Measurements from ENCODE around the gene CHRM2. TPM values are rescaled to one million over a fixed set of nuclear protein-coding genes. Genes with fewer than 3 reads are reported as not detected.

Gene CHRM2
- total and polyA plus RNA-seq, 8 donors, result 0.56 to 0.98 (median 0.71) TPM

DNA sequence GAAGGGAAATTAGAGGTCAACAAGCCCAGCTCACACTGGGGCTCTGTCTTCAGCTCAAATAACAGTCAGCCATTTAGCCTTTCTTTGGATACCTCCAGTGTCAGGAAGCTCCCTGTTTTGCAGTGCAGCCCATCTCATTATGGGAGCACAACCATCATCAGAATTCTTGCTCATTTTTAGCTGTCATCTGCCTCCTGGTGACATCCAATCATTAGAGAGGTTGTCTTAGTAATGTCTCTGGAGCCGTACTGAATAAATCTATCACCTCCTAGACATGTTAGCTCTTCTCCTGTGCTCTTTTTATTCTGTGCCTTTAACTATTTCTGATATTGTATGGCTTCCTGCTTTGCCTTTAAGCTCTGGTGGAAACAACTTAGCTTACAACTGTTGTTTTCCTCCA lies 74.5 kb downstream of the CHRM2 start:
- TF ChIP-seq, protein P1, sequence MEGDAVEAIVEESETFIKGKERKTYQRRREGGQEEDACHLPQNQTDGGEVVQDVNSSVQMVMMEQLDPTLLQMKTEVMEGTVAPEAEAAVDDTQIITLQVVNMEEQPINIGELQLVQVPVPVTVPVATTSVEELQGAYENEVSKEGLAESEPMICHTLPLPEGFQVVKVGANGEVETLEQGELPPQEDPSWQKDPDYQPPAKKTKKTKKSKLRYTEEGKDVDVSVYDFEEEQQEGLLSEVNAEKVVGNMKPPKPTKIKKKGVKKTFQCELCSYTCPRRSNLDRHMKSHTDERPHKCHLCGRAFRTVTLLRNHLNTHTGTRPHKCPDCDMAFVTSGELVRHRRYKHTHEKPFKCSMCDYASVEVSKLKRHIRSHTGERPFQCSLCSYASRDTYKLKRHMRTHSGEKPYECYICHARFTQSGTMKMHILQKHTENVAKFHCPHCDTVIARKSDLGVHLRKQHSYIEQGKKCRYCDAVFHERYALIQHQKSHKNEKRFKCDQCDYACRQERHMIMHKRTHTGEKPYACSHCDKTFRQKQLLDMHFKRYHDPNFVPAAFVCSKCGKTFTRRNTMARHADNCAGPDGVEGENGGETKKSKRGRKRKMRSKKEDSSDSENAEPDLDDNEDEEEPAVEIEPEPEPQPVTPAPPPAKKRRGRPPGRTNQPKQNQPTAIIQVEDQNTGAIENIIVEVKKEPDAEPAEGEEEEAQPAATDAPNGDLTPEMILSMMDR (IDR thresholded peaks at IDR 0.05), result no peak
- H3K9me3 ChIP-seq, result no peaks in the 10 kb centered on the region
- H3K4me1 ChIP-seq, result no peaks in the 10 kb centered on the region
- no peaks in the 10 kb centered on the region for H3K27me3 ChIP-seq
- H3K36me3 ChIP-seq, result no peaks in the 10 kb centered on the region
- ATAC-seq (no peak), DNase-seq (no peak)
- H3K4me3 ChIP-seq, result no peak overlapping the region
- no peak overlapping the region for H3K27ac ChIP-seq
- intact Hi-C loops (cut with DNase I), result no loop called here

DNA sequence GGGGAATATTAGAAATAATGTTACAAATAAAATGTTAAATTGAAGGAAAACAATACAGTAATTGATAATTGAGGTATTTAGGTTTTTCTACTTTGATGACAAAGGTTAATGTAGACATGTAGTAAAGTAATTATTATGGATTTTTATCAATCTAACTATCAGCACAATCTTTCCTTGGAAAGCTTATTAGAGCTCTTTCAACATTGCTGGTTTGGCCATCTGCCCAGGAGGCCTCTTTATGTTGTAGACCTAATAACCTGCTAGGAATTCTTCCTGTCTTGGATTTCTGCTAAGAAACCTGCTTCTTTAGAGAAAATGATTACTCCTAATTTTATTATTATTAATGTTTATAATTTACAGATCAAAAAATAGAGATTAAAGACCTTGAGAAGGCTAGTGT lies 78.9 kb downstream of the CHRM2 start:
- intact Hi-C loops (cut with DNase I), result no loop called here
- Histone ChIP-seq H3K9me3 (no peaks in the 10 kb centered on the region), H3K27ac (no peak overlapping the region), H3K36me3 (no peaks in the 10 kb centered on the region), H3K4me1 (no peaks in the 10 kb centered on the region), H3K27me3 (no peaks in the 10 kb centered on the region), H3K4me3 (no peak overlapping the region)
- DNase-seq (no peak), ATAC-seq (no peak)
- TF ChIP-seq, protein P1 (IDR thresholded peaks at IDR 0.05), result no peak

DNA sequence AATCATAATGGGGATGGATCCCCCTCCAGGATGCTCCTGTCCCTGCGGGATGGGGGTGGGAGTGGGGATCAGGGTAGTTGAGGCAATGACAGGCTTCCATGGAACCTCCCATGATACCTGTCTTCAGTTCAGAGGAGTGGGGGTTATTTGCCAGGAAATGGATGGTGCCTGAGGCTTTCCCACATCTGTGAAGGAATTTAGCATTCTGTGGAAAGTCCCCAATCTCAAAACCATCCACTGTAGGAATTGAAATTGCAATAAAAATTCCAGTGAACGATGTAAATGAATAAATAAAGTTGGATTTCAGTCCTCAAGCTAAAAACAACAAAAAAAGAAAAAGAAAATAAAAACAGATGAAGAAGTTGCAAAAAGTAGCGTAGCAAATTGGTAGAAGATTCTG lies 81.9 kb downstream of the CHRM2 start:
- no peak overlapping the region for H3K4me3 ChIP-seq
- H3K9me3 ChIP-seq, result peaks cover 0 to 2% of the 10 kb centered on the region in 2 donors
- no peaks in the 10 kb centered on the region for H3K27me3 ChIP-seq
- DNase-seq (no peak), ATAC-seq (no peak)
- no peak overlapping the region for H3K27ac ChIP-seq
- TF ChIP-seq, protein P1 (IDR thresholded peaks at IDR 0.05), result no peak
- intact Hi-C loops (cut with DNase I), result no loop called here
- H3K4me1 ChIP-seq, result no peaks in the 10 kb centered on the region
- H3K36me3 ChIP-seq, result no peaks in the 10 kb centered on the region

DNA sequence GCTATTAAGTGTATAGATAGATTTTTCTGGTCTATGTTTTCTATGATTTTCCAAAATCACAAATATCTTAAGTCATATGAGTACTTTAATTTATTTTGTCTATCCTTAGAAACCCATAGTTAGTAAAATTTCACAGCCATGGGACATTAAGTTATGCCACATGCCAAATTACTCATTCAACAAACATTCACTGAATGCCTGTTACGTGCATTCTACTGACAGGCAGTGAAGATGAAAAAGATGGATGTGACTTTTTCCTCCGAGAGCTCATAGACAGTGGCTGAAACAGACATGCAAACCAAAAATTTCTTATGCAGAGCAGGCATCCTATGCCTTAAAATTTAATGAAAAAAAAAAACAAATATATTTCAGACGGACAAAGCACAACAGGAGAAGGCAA lies 84.9 kb downstream of the CHRM2 start:
- DNase-seq (no peak), ATAC-seq (no peak)
- Histone ChIP-seq H3K36me3 (no peaks in the 10 kb centered on the region), H3K27ac (no peak overlapping the region), H3K4me1 (peaks cover 0 to 6% of the 10 kb centered on the region in 2 donors), H3K4me3 (no peak overlapping the region), H3K27me3 (no peaks in the 10 kb centered on the region), H3K9me3 (peaks cover 0 to 2% of the 10 kb centered on the region in 2 donors)
- TF ChIP-seq, protein P1 (IDR thresholded peaks at IDR 0.05), result no peak
- intact Hi-C loops (cut with DNase I), result no loop called here

DNA sequence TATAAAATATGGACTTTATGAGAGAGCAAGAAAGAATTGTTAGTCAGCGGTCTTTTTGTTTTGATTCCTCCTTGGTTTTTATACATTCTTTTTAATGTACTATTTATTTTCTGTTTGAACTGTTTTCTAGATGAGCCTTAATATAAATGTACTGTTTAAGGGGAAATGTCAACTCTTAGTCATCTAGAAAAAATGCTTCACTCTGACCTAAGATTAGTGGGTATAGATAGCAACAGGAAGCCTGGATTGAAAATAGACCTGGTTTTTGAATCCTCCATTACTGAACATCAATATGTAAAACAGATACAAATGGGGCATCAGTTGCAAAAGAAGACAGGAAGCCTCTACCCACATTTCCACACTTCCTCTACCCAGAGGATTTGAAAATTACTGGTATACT lies 87.8 kb downstream of the CHRM2 start:
- DNase-seq (no peak), ATAC-seq (no peak)
- Histone ChIP-seq H3K27me3 (no peaks in the 10 kb centered on the region), H3K9me3 (peaks cover 0 to 2% of the 10 kb centered on the region in 2 donors), H3K4me3 (no peak overlapping the region), H3K27ac (no peak overlapping the region), H3K4me1 (peaks cover 0 to 6% of the 10 kb centered on the region in 2 donors), H3K36me3 (no peaks in the 10 kb centered on the region)
- intact Hi-C loops (cut with DNase I), result no loop called here
- TF ChIP-seq, protein P1 (IDR thresholded peaks at IDR 0.05), result no peak

Data from left lung (tissue), 10 donors.